ENCODE data around the gene ZNF184.

ZNF184 gene

DNA sequence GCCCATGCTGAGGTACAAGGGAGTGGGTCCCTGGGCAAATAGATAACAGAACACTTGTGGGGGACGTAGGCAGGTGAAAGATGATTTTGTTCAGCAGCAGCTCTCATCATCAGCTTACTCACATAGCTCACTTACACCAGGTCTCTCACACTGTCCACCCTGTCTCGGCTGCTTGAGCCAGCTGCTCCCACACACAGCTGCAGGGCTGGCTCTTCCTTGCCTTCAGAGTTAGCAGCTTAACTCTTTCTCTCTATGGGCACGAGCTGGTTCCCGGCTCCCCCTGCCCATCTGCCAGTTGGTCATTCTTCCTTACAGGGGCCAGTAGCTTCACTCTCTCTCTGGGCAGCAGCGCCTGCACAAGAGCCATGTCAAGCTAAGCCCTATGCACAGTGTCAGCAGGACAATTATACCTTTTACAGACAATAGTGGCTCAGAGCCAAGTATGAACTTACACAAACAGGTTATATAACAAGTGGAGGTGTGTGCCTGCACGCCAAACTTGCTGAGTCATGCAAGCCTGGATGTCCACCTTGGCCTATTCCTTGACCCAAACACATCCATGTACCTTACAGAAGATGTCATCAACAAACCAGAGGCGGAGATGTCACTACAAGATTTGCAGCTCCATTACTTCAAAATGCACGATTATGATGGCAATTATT lies 65.6 kb downstream of the ZNF184 start:
- Histone ChIP-seq H3K9me2 (ENCODE audit: low read depth, low read length) (no peaks in the 10 kb centered on the region), H3K79me2 (ENCODE audit: insufficient read depth, low read length) (no peaks in the 10 kb centered on the region), H3K4me2 (ENCODE audit: low read length) (no peak overlapping the region), H4K20me1 (ENCODE audit: insufficient read depth, low read length) (no peaks in the 10 kb centered on the region), H3K9ac (ENCODE audit: low read length) (no peak overlapping the region), H3K36me3 (ENCODE audit: insufficient read depth, low read length) (no peaks in the 10 kb centered on the region), H3F3A (ENCODE audit: insufficient read depth, low read length) (no peaks in the 10 kb centered on the region), H3K27me3 (ENCODE audit: insufficient read depth, low read length) (no peaks in the 10 kb centered on the region), H3K9me3 (ENCODE audit: low read length) (peaks cover 5% of the 10 kb centered on the region; the same call in 1 of the 2 replicates), H3K27ac (ENCODE audit: low read depth, low read length, poor library complexity, severe bottlenecking) (no peak overlapping the region), H3K4me1 (ENCODE audit: insufficient read depth, low read length, severe bottlenecking) (no peaks in the 10 kb centered on the region), H3K4me3 (ENCODE audit: low read depth, low read length, poor library complexity, severe bottlenecking) (no peak overlapping the region), H2AFZ (ENCODE audit: low read length) (no peak overlapping the region)
- TF ChIP-seq EZH2 (IDR thresholded peaks at IDR 0.05; ENCODE audit: borderline replicate concordance, low read length): no peak
- TF ChIP-seq, protein P1, sequence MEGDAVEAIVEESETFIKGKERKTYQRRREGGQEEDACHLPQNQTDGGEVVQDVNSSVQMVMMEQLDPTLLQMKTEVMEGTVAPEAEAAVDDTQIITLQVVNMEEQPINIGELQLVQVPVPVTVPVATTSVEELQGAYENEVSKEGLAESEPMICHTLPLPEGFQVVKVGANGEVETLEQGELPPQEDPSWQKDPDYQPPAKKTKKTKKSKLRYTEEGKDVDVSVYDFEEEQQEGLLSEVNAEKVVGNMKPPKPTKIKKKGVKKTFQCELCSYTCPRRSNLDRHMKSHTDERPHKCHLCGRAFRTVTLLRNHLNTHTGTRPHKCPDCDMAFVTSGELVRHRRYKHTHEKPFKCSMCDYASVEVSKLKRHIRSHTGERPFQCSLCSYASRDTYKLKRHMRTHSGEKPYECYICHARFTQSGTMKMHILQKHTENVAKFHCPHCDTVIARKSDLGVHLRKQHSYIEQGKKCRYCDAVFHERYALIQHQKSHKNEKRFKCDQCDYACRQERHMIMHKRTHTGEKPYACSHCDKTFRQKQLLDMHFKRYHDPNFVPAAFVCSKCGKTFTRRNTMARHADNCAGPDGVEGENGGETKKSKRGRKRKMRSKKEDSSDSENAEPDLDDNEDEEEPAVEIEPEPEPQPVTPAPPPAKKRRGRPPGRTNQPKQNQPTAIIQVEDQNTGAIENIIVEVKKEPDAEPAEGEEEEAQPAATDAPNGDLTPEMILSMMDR (IDR thresholded peaks at IDR 0.05; ENCODE audit: low read length): no peak

GRCh38 chr6:27406085-27406484 lies 66.8 kb downstream of the ZNF184 start:
- Histone ChIP-seq H3K4me2 (ENCODE audit: low read length) (no peak overlapping the region), H3K9me3 (ENCODE audit: low read length) (peaks cover 14% of the 10 kb centered on the region; the same call in 1 of the 2 replicates), H3K27me3 (ENCODE audit: insufficient read depth, low read length) (no peaks in the 10 kb centered on the region), H3K4me3 (ENCODE audit: low read depth, low read length, poor library complexity, severe bottlenecking) (no peak overlapping the region), H3K36me3 (ENCODE audit: insufficient read depth, low read length) (peaks cover 9% of the 10 kb centered on the region), H3K79me2 (ENCODE audit: insufficient read depth, low read length) (no peaks in the 10 kb centered on the region), H3K9me2 (ENCODE audit: low read depth, low read length) (no peaks in the 10 kb centered on the region), H3K9ac (ENCODE audit: low read length) (no peak overlapping the region), H3K4me1 (ENCODE audit: insufficient read depth, low read length, severe bottlenecking) (no peaks in the 10 kb centered on the region), H3K27ac (ENCODE audit: low read depth, low read length, poor library complexity, severe bottlenecking) (no peak overlapping the region), H2AFZ (ENCODE audit: low read length) (no peak overlapping the region), H3F3A (ENCODE audit: insufficient read depth, low read length) (no peaks in the 10 kb centered on the region), H4K20me1 (ENCODE audit: insufficient read depth, low read length) (no peaks in the 10 kb centered on the region)
- TF ChIP-seq, protein P1 (IDR thresholded peaks at IDR 0.05; ENCODE audit: low read length): no peak
- TF ChIP-seq EZH2 (IDR thresholded peaks at IDR 0.05; ENCODE audit: borderline replicate concordance, low read length): no peak

DNA sequence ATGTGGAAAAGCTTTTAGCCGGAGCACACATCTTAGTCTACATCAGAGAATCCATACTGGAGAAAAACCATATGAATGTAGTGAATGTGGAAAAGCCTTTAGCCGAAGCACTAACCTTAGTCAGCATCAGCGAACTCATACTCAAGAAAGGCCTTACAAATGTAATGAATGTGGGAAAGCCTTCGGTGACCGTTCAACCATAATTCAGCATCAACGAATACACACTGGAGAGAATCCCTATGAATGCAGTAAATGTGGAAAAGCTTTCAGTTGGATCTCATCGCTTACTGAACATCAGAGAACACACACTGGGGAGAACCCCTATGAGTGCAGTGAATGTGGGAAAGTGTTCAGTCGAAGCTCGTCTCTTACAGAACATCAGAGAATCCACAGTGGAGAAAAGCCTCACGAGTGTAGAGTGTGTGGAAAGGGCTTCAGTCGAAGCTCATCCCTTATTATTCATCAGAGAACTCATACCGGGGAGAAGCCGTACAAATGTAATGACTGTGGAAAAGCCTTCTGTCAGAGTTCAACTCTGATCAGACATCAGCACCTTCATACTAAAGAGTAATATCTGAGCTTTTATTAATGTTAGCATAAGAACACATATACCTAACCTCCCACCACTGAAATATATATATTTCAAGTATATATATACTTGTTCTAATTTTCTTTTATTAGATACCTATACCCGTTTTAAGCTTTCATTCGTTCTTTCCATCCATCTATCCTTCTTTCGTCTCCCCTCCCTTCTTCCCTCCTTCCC lies 71.8 kb downstream of the ZNF184 start:
- Histone ChIP-seq H3F3A (ENCODE audit: insufficient read depth, low read length) (no peaks in the 10 kb centered on the region), H3K36me3 (ENCODE audit: insufficient read depth, low read length) (peaks cover 57% of the 10 kb centered on the region), H3K27me3 (ENCODE audit: insufficient read depth, low read length) (no peaks in the 10 kb centered on the region), H4K20me1 (ENCODE audit: insufficient read depth, low read length) (no peaks in the 10 kb centered on the region), H3K79me2 (ENCODE audit: insufficient read depth, low read length) (no peaks in the 10 kb centered on the region), H3K27ac (ENCODE audit: low read depth, low read length, poor library complexity, severe bottlenecking) (no peak overlapping the region), H3K9me2 (ENCODE audit: low read depth, low read length) (no peaks in the 10 kb centered on the region), H2AFZ (ENCODE audit: low read length) (no peak overlapping the region), H3K4me3 (ENCODE audit: low read depth, low read length, poor library complexity, severe bottlenecking) (no peak overlapping the region), H3K9me3 (ENCODE audit: low read length) (peaks cover 45% of the 10 kb centered on the region), H3K4me1 (ENCODE audit: insufficient read depth, low read length, severe bottlenecking) (no peaks in the 10 kb centered on the region), H3K4me2 (ENCODE audit: low read length) (no peak overlapping the region), H3K9ac (ENCODE audit: low read length) (no peak overlapping the region)
- TF ChIP-seq, protein P1 (IDR thresholded peaks at IDR 0.05; ENCODE audit: low read length): no peak
- TF ChIP-seq EZH2 (IDR thresholded peaks at IDR 0.05; ENCODE audit: borderline replicate concordance, low read length): no peak

Data from OCI-LY1 (cell line).